K562 (cell line): Measurements from ENCODE around the gene STK33. TPM values are rescaled to one million over a fixed set of nuclear protein-coding genes. Genes with fewer than 3 reads are reported as not detected.

Source experiments
- HMG20B ChIP-seq: fragments of 250-450 bp; sonication (Bioruptor Pico); IDR thresholded peaks from 2 replicates; pipeline ENCODE4 v1.5.0; 2021; ENCODE audit warnings: mild to moderate bottlenecking
- MAZ ChIP-seq, 2 experiments: fragments of 450-650 bp in 1 of 2; sonication (generic) in 1 of 2; formaldehyde crosslinking; IDR thresholded peaks in 1 of 2; conservative IDR thresholded peaks in 1 of 2; 2 replicates each; pipeline versions ENCODE4 v1.4.0 to v1.5.0; 2020; ENCODE audit warnings: mild to moderate bottlenecking in 1 of 2, missing genetic modification reagents in 1 of 2
- ZSCAN29 ChIP-seq: fragments of 450-650 bp; IDR thresholded peaks from 2 replicates; pipeline ENCODE4 v1.6.1; 2017
- polyA plus RNA-seq, 8 experiments: library from polyadenylated mRNA; depleted of rRNA in 4 of 8; stranded (reverse) in 5 of 8; unstranded in 3 of 8; fragments of >200 nt; fragmentation: Nextera tagmentation in 2 of 8; fragmentation: Illumina TruSeq in 1 of 8; extraction: Ambion mirVana in 2 of 8; extraction: Trizol in 1 of 8; gene quantifications; 2 replicates each; pipeline versions ENCODE4 v1.2.1 to v1.2.3, GENCODE V29; 2011 to 2014; ENCODE audit warnings: inconsistent platforms in 1 of 8, missing spikeins in 1 of 8
- total RNA-seq, 7 experiments: library from RNA; depleted of rRNA in 6 of 7; stranded (reverse); fragments of >200 nt in 6 of 7; fragmentation: Illumina TruSeq in 2 of 7; extraction: Trizol in 2 of 7; gene quantifications; 2 replicates each; pipeline versions ENCODE4 v1.2.1 to v1.2.3, GENCODE V29; 2011 to 2021; ENCODE audit warnings: low replicate concordance in 1 of 7
- TF ChIP-seq, protein P1 (sequence below), 2 experiments: fragments of 450-650 bp; formaldehyde crosslinking in 1 of 2; IDR thresholded peaks; 2 replicates each; pipeline versions ENCODE4 v1.4.0 to v1.6.1; 2014 to 2020; ENCODE audit warnings: mild to moderate bottlenecking in 2 of 2, borderline replicate concordance in 1 of 2, low read depth in 1 of 2

Gene STK33
- total and polyA plus RNA-seq, 9 of the 15 experiments (the other 6 are each of a cell fraction or from before 2014, with no cell fraction given), result not detected

DNA sequence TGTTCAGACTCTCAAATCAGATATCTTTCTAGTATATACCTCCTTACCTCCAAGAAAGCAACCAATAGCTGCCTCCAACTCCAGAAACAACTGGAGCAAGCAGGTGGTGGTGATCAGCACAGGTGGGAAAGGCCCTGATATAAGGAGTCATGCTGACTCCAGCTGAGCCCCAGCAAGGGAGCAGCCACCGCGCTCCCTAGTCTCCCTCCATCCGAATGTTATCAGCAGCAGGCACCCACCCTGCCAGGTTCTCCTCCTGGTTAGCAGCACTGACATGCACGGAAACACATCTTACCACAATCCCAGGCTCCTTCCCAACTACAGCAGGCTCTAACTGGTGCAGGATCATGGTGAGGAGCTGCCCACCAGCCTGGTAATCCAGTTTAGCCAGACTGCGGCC is 18.5 kb upstream of the STK33 start (continued):
- no peak for TF ChIP-seq MAZ (CRISPR knock-in tag; conservative IDR thresholded peaks at IDR 0.05 in 1 of 2, IDR thresholded peaks at IDR 0.05 in 1 of 2)
- no peak for TF ChIP-seq HMG20B (CRISPR knock-in tag)
- no peak for TF ChIP-seq ZSCAN29
- TF ChIP-seq, protein P1, sequence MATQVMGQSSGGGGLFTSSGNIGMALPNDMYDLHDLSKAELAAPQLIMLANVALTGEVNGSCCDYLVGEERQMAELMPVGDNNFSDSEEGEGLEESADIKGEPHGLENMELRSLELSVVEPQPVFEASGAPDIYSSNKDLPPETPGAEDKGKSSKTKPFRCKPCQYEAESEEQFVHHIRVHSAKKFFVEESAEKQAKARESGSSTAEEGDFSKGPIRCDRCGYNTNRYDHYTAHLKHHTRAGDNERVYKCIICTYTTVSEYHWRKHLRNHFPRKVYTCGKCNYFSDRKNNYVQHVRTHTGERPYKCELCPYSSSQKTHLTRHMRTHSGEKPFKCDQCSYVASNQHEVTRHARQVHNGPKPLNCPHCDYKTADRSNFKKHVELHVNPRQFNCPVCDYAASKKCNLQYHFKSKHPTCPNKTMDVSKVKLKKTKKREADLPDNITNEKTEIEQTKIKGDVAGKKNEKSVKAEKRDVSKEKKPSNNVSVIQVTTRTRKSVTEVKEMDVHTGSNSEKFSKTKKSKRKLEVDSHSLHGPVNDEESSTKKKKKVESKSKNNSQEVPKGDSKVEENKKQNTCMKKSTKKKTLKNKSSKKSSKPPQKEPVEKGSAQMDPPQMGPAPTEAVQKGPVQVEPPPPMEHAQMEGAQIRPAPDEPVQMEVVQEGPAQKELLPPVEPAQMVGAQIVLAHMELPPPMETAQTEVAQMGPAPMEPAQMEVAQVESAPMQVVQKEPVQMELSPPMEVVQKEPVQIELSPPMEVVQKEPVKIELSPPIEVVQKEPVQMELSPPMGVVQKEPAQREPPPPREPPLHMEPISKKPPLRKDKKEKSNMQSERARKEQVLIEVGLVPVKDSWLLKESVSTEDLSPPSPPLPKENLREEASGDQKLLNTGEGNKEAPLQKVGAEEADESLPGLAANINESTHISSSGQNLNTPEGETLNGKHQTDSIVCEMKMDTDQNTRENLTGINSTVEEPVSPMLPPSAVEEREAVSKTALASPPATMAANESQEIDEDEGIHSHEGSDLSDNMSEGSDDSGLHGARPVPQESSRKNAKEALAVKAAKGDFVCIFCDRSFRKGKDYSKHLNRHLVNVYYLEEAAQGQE (IDR thresholded peaks at IDR 0.05; ENCODE audit: borderline replicate concordance), result no peak
- TF ChIP-seq, protein P1 (CRISPR knock-in tag; IDR thresholded peaks at IDR 0.05; ENCODE audit: low read depth), result no peak
